HG02970 (cell line): ENCODE results near the gene KIF4A.

Source experiments
- ATAC-seq: cut with Tn5 transposase; IDR thresholded peaks from one replicate; pipeline ENCODE4 v1.9.1; 2021; ENCODE audit warnings: mild to moderate bottlenecking, moderate library complexity, moderate number of reproducible peaks; ENCODE audit not compliant: unreplicated experiment, low FRiP score

The KIF4A gene

GRCh38 chrX:70434914-70435586 is 145.1 kb downstream of the KIF4A start:
- ATAC-seq: no peak

- no peak for ATAC-seq
Observed at GRCh38 chrX:70436343-70436742, 146.4 kb downstream of the KIF4A start.

- ATAC-seq: no peak
Observed at GRCh38 chrX:70437011-70437410, 147.1 kb downstream of the KIF4A start.

- ATAC-seq: no peak
Observed at GRCh38 chrX:70437921-70438665, 148.2 kb downstream of the KIF4A start.

- no peak for ATAC-seq
Observed at GRCh38 chrX:70439016-70439415, 149.1 kb downstream of the KIF4A start.

- ATAC-seq: no peak
Observed at GRCh38 chrX:70442224-70442623, 152.3 kb downstream of the KIF4A start.

GRCh38 chrX:70444326-70444945 is 154.5 kb downstream of the KIF4A start, which contains the start of gene DLG3:
Gene DLG3 (plus strand): TSS chrX:70444835. CDS start chrX:70445202, 367 bp downstream.
- no peak for ATAC-seq

GRCh38 chrX:70444946-70445656 is 155.2 kb downstream of the KIF4A start:
- no peak for ATAC-seq

GRCh38 chrX:70445951-70446350 is 156.0 kb downstream of the KIF4A start:
- ATAC-seq: no peak

GRCh38 chrX:70446380-70447350 is 156.8 kb downstream of the KIF4A start:
- no peak for ATAC-seq

- ATAC-seq: no peak
Observed at GRCh38 chrX:70449457-70449966, 159.6 kb downstream of the KIF4A start.

- ATAC-seq: no peak
Observed at GRCh38 chrX:70452143-70452733, 162.3 kb downstream of the KIF4A start.

- no peak for ATAC-seq
Observed at GRCh38 chrX:70453024-70453618, 163.2 kb downstream of the KIF4A start.

GRCh38 chrX:70454441-70455365 is 164.8 kb downstream of the KIF4A start:
- peak; percentile 40 for ATAC-seq

GRCh38 chrX:70455366-70456202 is 165.7 kb downstream of the KIF4A start:
- no peak for ATAC-seq

- ATAC-seq: no peak
Observed at GRCh38 chrX:70456256-70456655, 166.4 kb downstream of the KIF4A start.

- no peak for ATAC-seq
Observed at GRCh38 chrX:70461026-70461425, 171.1 kb downstream of the KIF4A start.
